DMS53 treated with DMSO at 0.1 percent for 48 hours (cell line): ENCODE results near the gene BAZ1A.
"Not testable (repeated sequence)": the region's sequence is repeated elsewhere in the genome, so short reads cannot be mapped to it uniquely, and the experiment has no call there.

Source experiments
- DNase-seq: peaks from one replicate; lab custom pipeline; 2025; ENCODE audit not compliant: unreplicated experiment; lab: John Stamatoyannopoulos, UW

The BAZ1A gene

DNA sequence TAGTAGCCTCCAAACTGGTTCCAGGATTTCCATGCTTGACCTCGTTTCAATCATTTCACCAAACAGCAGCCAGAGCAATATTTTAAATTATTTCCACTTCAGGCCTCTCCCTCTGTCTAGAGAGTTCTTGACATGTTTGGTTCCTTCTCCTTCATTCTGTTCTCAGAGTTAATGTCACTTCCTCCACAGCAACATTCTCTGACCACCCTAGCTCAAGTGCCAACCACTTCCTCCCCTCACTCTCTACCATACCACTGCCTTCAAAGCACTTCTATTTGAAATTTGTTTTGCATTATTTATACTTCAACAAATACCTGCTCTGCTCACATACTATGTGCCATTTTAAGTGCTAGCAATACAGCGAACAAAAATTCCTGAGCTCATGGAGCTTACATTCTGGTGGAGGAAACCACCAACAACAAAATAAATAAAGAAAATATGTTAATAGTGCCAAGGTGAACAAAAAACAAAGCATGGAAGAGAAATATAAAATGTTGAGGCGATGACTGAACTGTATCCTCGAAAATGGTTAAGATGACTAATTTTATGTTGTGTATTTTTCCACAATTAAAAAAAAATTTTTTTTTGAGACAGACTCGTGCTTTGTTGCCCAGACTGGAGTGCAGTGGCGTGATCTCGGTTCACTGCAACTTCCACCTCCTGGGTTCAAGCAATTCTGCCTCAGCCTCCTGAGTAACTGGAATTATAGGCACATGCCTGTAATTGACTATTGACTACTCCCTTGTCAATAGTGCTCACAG, 17.3 kb downstream of the BAZ1A start:
- DNase-seq = no peak

GRCh38 chr14:34853041-34853440, 22.1 kb downstream of the BAZ1A start:
- DNase-seq = no peak

- DNase-seq = no peak
Measured at GRCh38 chr14:34851395-34851794, 23.8 kb downstream of the BAZ1A start.

- no peak for DNase-seq
Measured at GRCh38 chr14:34845869-34846268, 29.3 kb downstream of the BAZ1A start.

DNA sequence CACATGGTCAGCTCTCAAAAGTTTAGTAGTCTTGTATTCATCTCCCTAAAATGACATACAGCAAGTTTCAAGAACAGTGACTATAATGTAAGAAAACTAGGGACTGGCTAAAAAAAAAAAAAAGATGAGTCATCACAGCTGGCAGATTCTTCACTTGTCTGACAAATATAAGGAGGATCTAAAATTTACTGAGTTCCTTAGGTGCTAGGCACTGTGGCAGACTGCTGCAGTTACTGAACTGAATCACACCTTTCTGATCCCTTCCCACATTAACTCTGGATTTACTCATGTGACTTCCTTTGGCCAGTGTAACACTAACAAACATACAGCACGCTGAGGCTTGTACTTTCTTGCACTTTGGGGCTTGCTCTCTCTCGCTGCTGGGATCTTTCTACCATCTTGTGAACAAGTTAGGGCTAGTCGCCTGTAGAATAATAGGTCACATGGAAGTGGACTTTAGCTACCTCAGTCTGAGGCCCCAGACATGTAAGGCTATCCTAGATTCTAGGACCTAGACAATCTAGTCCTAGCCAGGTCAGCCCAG, 32.1 kb downstream of the BAZ1A start:
- no peak for DNase-seq

DNA sequence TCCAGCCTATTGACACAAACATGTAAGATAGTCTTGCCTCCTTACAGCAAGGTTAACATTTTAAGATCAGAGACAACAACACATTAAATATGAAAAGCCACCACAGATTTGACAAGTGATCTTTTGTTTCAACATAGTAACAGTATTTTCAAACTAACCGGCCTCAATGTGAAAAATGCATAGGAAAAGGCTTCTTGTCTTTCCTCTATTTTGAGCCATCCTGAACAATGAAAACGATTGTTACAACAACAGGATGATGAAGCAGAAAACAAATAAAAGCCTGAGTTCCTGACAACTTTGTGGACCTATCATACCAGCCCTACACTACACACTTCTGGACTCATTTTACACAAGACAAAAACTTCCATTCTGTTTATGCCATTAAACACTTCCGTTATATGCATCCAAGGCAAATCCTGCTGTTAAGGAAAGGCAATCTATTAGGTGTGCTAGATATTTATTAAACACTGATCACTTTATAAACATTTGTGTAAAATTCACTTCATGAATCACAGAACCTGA, 37.3 kb downstream of the BAZ1A start:
- no peak for DNase-seq

DNA sequence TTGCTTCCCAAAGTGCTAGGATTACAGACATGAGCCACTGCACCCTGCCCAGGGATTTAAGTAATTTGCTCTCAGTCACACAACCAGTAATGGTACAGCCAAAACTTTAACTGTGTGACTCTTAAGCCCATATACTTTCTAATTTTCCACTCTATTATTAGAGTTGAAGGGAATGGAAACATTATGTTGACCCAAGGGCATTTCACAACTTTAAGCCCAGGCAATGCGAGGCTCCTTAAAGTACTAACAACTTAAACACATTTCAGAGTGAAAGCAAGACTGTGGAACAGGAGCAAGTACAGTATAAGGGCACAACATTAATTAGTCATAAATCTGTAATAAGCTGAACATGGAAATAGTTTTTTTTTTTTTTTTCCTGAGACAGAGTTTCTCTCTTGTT, 39.8 kb downstream of the BAZ1A start:
- DNase-seq = no peak

GRCh38 chr14:34833549-34834523, 41.3 kb downstream of the BAZ1A start:
- DNase-seq = no peak

- DNase-seq = no peak
Measured at GRCh38 chr14:34826661-34827060, 48.5 kb downstream of the BAZ1A start.

- no peak for DNase-seq
Measured at GRCh38 chr14:34824826-34825225, 50.3 kb downstream of the BAZ1A start.

GRCh38 chr14:34824256-34824655, 50.9 kb downstream of the BAZ1A start:
- no peak for DNase-seq

- no peak for DNase-seq
Measured at GRCh38 chr14:34817768-34818167, 57.4 kb downstream of the BAZ1A start.

DNA sequence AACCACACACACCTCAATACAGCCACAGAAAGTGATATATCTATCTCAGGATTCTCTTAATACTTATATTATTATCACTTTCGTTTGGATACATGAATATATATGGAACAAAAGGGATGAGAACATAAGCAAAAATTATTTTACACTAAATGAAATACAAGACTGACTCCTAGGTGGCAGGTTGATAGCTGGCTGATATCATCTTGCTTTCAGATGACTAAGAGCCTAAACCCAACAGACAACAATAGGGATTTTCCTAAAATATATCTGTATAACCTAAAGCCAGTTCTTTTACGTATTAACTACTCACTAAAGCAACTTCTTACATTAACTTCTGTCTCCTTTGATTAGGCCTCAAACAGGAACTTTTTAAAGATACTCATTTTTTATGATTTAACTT, 65.1 kb downstream of the BAZ1A start:
- no peak for DNase-seq

- DNase-seq = no peak
Measured at GRCh38 chr14:34806257-34806656, 68.9 kb downstream of the BAZ1A start.

GRCh38 chr14:34804933-34805332, 70.2 kb downstream of the BAZ1A start:
- no peak for DNase-seq

GRCh38 chr14:34798861-34799260, 76.3 kb downstream of the BAZ1A start:
- DNase-seq = not testable (repeated sequence)

DNA sequence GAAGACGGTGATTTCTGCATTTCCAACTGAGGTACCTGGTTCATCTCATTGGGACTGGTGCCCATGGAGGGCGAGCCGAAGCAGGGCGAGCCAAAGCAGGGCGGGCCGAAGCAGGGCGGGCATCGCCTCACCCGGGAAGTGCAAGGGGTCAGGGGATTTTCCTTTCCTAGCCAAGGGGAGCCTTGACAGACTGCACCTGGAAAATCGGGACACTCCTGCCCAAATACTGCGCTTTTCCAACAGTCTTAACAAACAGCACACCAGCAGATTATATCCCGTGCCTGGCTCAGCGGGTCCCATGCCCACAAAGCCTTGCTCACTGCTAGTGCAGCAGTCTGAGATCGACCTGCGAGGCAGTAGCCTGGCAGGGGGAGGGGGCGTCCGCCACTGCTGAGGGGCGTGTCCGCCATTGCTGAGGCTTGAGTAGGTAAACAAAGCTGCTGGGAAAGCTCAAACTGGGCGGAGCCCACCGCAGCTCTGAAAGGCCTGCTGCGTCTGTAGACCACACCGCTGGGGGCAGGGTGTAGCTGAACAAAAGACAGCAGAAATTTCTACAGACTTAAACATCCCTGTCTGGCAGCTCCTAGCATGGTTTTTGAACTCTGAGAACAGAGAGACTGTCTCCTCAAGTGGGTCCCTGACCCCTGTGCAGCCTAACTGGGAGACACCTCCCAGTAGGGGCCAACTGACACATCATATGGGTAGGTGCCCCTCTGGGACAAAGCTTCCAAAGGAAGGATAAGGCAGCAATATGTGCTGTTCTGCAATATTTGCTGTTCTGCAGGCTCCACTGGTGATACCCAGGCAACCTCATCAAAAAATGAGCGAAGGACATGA, 77.2 kb downstream of the BAZ1A start:
- DNase-seq = no peak

DNA sequence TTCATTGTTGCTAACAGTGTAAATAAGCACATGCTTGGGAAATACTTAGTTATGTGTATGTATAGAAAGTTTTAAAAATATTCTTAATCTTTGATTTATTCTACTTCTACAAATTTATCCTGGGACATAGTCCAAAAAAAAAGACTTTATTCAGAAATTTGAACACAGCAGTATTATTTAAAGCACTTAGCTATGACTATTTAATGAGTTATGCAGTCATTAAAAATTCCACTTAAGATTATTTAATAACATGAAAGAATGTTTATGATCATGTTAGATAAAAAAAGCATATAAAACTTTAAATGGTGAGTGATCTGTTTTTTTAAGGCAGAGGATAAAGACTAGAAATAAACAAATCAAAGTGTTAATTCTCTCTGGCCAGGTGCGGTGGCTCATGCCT, 78.3 kb downstream of the BAZ1A start:
- DNase-seq = no peak

GRCh38 chr14:34794941-34795340, 80.2 kb downstream of the BAZ1A start:
- DNase-seq = no peak

DNA sequence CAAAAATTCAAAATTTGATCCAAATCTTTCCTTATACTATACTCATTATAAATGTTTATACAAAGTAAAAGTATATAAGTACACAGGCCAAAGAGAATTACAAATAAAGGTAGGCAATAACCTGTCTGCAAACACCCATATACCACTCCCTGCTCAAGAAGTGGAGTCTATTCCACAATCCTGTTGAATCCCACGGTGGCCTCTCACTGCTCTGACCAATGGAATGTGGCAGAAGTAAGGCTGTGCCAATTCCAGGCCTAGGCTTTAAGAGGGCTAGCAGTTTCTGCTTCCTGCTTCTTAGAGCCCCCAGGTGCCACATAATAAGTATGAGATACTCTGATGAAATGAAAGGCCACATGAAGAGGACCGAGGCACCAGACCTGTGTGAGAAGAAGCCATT, 80.9 kb downstream of the BAZ1A start:
- no peak for DNase-seq

- no peak for DNase-seq
Measured at GRCh38 chr14:34792598-34792997, 82.6 kb downstream of the BAZ1A start.
